CD1c-positive myeloid dendritic cell (primary cell): ENCODE results near the gene LSM7.
"Not testable (repeated sequence)": the region's sequence is repeated elsewhere in the genome, so short reads cannot be mapped to it uniquely, and the experiment has no call there.

Experiments
- DNase-seq: peaks from one replicate; pipeline ENCODE4 v3.0.0-alpha.2; 2016; ENCODE audit errors: extremely low spot score

LSM7 gene

GRCh38 chr19:2355168-2356035 lies 27.0 kb upstream of the LSM7 start:
- no peak for DNase-seq

- no peak for DNase-seq
Measured at GRCh38 chr19:2354670-2355069, 26.3 kb upstream of the LSM7 start.

- DNase-seq: no peak
Measured at GRCh38 chr19:2353887-2354592, 25.7 kb upstream of the LSM7 start.

- DNase-seq: no peak
Measured at GRCh38 chr19:2353159-2353886, 24.9 kb upstream of the LSM7 start.

GRCh38 chr19:2352121-2352520 lies 23.7 kb upstream of the LSM7 start:
- DNase-seq: no peak

GRCh38 chr19:2351591-2351990 lies 23.2 kb upstream of the LSM7 start:
- DNase-seq: no peak

GRCh38 chr19:2350656-2351055 lies 22.3 kb upstream of the LSM7 start:
- DNase-seq: no peak

GRCh38 chr19:2349818-2350217 lies 21.4 kb upstream of the LSM7 start:
- DNase-seq: not testable (repeated sequence)

GRCh38 chr19:2345794-2346663 lies 17.6 kb upstream of the LSM7 start:
- DNase-seq: no peak

GRCh38 chr19:2345076-2345475 lies 16.7 kb upstream of the LSM7 start:
- DNase-seq: no peak

GRCh38 chr19:2344381-2344870 lies 16.0 kb upstream of the LSM7 start:
- no peak for DNase-seq

- DNase-seq: no peak
Measured at GRCh38 chr19:2343289-2343982, 15.1 kb upstream of the LSM7 start.

- DNase-seq: no peak
Measured at GRCh38 chr19:2342656-2343288, 14.4 kb upstream of the LSM7 start.

- DNase-seq: no peak
Measured at GRCh38 chr19:2341982-2342381, 13.6 kb upstream of the LSM7 start.

GRCh38 chr19:2341244-2341751 lies 12.9 kb upstream of the LSM7 start:
- no peak for DNase-seq

- no peak for DNase-seq
Measured at GRCh38 chr19:2340496-2341243, 12.3 kb upstream of the LSM7 start.

GRCh38 chr19:2339644-2340310 lies 11.4 kb upstream of the LSM7 start:
- no peak for DNase-seq

- DNase-seq: no peak
Measured at GRCh38 chr19:2338751-2339643, 10.6 kb upstream of the LSM7 start.
